ENCODE results near the gene RNASE8.

DNA sequence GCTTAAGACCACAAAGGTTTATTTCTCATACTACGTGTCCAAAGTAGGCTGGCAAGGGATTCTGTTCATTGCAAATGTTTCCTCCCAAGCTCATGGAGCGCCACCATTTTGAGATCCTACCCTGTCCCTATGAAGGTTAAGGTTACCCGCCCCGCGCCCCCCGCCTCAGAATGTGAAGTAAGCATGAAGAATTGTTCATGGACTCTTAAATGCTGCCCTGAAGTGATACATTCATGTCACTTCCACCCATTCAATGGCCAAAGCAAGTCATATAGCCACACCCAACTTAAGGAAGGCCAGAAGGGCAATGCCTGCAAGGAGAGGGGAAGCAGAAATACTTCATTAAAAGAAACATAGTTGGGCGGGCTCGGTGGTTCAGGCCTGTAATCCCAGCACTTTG, 47.5 kb downstream of the RNASE8 start:
- TF ChIP-seq, protein P1, sequence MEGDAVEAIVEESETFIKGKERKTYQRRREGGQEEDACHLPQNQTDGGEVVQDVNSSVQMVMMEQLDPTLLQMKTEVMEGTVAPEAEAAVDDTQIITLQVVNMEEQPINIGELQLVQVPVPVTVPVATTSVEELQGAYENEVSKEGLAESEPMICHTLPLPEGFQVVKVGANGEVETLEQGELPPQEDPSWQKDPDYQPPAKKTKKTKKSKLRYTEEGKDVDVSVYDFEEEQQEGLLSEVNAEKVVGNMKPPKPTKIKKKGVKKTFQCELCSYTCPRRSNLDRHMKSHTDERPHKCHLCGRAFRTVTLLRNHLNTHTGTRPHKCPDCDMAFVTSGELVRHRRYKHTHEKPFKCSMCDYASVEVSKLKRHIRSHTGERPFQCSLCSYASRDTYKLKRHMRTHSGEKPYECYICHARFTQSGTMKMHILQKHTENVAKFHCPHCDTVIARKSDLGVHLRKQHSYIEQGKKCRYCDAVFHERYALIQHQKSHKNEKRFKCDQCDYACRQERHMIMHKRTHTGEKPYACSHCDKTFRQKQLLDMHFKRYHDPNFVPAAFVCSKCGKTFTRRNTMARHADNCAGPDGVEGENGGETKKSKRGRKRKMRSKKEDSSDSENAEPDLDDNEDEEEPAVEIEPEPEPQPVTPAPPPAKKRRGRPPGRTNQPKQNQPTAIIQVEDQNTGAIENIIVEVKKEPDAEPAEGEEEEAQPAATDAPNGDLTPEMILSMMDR (IDR thresholded peaks at IDR 0.05 in 4 of 5, conservative IDR thresholded peaks at IDR 0.05 in 1 of 5), result no peak
- TF ChIP-seq POLR2A (IDR thresholded peaks at IDR 0.05), result no peak
